ENCODE results near the gene C10orf105.

DNA sequence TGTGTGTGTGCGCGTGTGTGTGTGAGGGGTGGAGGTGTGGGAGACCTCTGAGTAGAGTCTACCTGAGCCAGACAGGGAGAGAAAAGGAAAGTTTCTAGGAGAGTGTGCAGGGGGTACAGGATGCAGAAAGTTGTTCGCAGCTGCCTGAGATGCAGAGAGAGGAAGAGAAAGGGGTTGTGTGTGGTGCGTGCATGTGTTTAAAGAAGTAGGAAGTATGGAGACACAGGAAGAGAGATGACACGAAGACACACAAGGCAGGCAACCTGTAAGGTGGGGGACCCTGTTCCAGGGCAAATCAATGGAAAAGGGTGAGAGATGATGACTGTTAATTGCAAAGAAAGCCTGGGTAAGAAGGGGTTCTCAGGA is 52.2 kb downstream of the C10orf105 start:
- TF ChIP-seq, protein P1, sequence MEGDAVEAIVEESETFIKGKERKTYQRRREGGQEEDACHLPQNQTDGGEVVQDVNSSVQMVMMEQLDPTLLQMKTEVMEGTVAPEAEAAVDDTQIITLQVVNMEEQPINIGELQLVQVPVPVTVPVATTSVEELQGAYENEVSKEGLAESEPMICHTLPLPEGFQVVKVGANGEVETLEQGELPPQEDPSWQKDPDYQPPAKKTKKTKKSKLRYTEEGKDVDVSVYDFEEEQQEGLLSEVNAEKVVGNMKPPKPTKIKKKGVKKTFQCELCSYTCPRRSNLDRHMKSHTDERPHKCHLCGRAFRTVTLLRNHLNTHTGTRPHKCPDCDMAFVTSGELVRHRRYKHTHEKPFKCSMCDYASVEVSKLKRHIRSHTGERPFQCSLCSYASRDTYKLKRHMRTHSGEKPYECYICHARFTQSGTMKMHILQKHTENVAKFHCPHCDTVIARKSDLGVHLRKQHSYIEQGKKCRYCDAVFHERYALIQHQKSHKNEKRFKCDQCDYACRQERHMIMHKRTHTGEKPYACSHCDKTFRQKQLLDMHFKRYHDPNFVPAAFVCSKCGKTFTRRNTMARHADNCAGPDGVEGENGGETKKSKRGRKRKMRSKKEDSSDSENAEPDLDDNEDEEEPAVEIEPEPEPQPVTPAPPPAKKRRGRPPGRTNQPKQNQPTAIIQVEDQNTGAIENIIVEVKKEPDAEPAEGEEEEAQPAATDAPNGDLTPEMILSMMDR (IDR thresholded peaks at IDR 0.05), result no peak
- no peak for TF ChIP-seq POLR2A (IDR thresholded peaks at IDR 0.05)

All from uterus (tissue), 2 donors.